HUES48 (cell line): Measurements from ENCODE around the gene MBP.

Experiments
- H3K27ac ChIP-seq: one replicate; pipeline ENCODE4 v1.7.0; 2013; ENCODE audit warnings: low read depth, low read length, inconsistent platforms
- H3K27me3 ChIP-seq: 2 replicates; pipeline ENCODE4 v1.6.1; 2013; ENCODE audit warnings: mild to moderate bottlenecking, low read length; ENCODE audit not compliant: control insufficient read depth, insufficient read depth
- H3K36me3 ChIP-seq: 2 replicates; pipeline ENCODE4 v1.6.1; 2013; ENCODE audit warnings: low read length; ENCODE audit not compliant: control insufficient read depth, insufficient read depth
- H3K4me1 ChIP-seq: 2 replicates; pipeline ENCODE4 v1.6.1; 2013; ENCODE audit warnings: mild to moderate bottlenecking, low read length; ENCODE audit not compliant: control insufficient read depth, insufficient read depth
- H3K4me3 ChIP-seq: 2 replicates; pipeline ENCODE4 v1.5.1; 2013; ENCODE audit warnings: mild to moderate bottlenecking, low read depth, low read length
- H3K9ac ChIP-seq: 2 replicates; pipeline ENCODE4 v1.6.1; 2013; ENCODE audit warnings: mild to moderate bottlenecking, low read depth, low read length, moderate library complexity
- H3K9me3 ChIP-seq: 2 replicates; pipeline ENCODE4 v1.6.1; 2013; ENCODE audit warnings: low read length; ENCODE audit not compliant: control insufficient read depth, insufficient read depth

The MBP gene

GRCh38 chr18:77111951-77112746 lies 20.4 kb downstream of the MBP start:
- Histone ChIP-seq H3K4me3 (no peak overlapping the region), H3K4me1 (peaks cover 9% of the 10 kb centered on the region; the same call in 1 of the 2 replicates), H3K27me3 (no peaks in the 10 kb centered on the region)

GRCh38 chr18:77111449-77111848 lies 21.1 kb downstream of the MBP start:
- Histone ChIP-seq H3K27me3 (no peaks in the 10 kb centered on the region), H3K9me3 (no peaks in the 10 kb centered on the region), H3K9ac (no peak overlapping the region), H3K36me3 (no peaks in the 10 kb centered on the region), H3K4me3 (no peak overlapping the region), H3K4me1 (peaks cover 9% of the 10 kb centered on the region; the same call in 1 of the 2 replicates), H3K27ac (no peak overlapping the region)

More at GRCh38 chr18:77111951-77112746, 20.4 kb downstream of the MBP start:
- Histone ChIP-seq H3K9me3 (no peaks in the 10 kb centered on the region), H3K27ac (no peak overlapping the region), H3K9ac (no peak overlapping the region), H3K36me3 (no peaks in the 10 kb centered on the region)

DNA sequence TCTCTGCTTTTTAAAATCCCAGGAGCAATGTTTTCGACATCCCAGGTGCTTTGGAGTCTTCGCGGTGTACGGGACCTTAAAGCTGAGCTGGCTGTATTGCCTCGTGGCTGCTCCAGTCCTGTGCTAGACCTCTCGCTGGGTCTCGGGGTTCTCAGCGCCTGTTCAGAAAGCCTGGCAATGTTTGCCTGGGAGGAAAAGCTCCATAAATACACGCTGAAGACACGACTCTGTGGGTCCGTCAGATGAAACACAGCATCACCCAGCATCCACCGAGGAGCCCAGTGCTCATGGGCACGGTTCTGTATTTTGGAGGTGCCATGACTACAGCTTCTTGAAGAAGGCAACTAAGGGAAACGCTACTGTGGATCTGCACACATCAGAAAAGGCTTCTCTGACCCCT lies 21.6 kb downstream of the MBP start:
- H3K4me1 ChIP-seq: peaks cover 9% of the 10 kb centered on the region; the same call in 1 of the 2 replicates
- no peaks in the 10 kb centered on the region for H3K27me3 ChIP-seq
- no peak overlapping the region for H3K27ac ChIP-seq
- H3K36me3 ChIP-seq: no peaks in the 10 kb centered on the region
- H3K9ac ChIP-seq: no peak overlapping the region
- no peak overlapping the region for H3K4me3 ChIP-seq
- H3K9me3 ChIP-seq: no peaks in the 10 kb centered on the region

DNA sequence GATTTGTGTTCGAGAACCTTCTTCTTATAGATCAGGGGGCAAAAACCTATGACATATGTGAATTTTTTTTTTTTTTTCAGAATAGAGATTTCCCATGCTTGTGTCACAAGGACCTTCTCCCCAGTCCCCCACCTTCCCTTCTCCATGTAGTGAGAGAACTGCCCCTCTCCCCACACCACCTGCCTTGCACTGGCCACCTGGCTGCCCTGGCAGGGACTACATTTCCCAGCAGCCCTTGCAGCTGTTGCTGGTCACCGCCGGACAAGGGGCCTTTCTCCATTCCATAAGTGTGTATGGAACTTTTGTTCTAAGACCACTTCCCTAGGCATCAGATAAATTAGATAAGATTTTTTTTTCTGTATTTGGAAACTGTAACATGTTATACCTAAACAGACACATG lies 22.2 kb downstream of the MBP start:
- Histone ChIP-seq H3K36me3 (no peaks in the 10 kb centered on the region), H3K9me3 (no peaks in the 10 kb centered on the region), H3K4me1 (peaks cover 9% of the 10 kb centered on the region; the same call in 1 of the 2 replicates), H3K4me3 (no peak overlapping the region), H3K9ac (no peak overlapping the region), H3K27me3 (no peaks in the 10 kb centered on the region), H3K27ac (no peak overlapping the region)

DNA sequence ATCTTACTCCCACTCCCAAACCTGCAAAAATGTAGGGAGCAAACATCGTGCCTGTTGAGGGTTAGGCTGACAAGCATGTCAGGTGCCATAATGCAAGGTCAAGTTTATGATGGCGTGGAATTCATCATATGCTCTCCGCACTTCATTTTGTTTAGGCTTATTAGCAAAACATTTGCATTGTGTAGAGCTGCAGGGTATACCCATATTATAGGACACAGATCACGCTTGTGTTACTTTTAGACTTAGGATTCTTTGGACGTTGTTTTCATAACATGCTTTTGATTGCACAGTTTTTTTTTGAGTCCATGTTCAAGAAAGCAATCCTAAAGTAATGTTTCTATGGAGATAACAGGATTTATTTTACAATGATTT lies 22.9 kb downstream of the MBP start:
- Histone ChIP-seq H3K27me3 (no peaks in the 10 kb centered on the region), H3K4me1 (peaks cover 9% of the 10 kb centered on the region; the same call in 1 of the 2 replicates), H3K9ac (no peak overlapping the region), H3K36me3 (no peaks in the 10 kb centered on the region), H3K4me3 (no peak overlapping the region), H3K9me3 (no peaks in the 10 kb centered on the region), H3K27ac (no peak overlapping the region)

GRCh38 chr18:77108821-77109647 lies 23.5 kb downstream of the MBP start:
- Histone ChIP-seq H3K27me3 (no peaks in the 10 kb centered on the region), H3K9me3 (no peaks in the 10 kb centered on the region), H3K27ac (no peak overlapping the region), H3K4me1 (peaks cover 3% of the 10 kb centered on the region; the same call in 1 of the 2 replicates), H3K4me3 (no peak overlapping the region), H3K9ac (no peak overlapping the region), H3K36me3 (no peaks in the 10 kb centered on the region)

GRCh38 chr18:77108001-77108692 lies 24.4 kb downstream of the MBP start:
- Histone ChIP-seq H3K4me1 (no peaks in the 10 kb centered on the region), H3K27ac (no peak overlapping the region), H3K4me3 (no peak overlapping the region), H3K9ac (no peak overlapping the region), H3K36me3 (no peaks in the 10 kb centered on the region), H3K27me3 (no peaks in the 10 kb centered on the region), H3K9me3 (no peaks in the 10 kb centered on the region)

GRCh38 chr18:77107292-77107691 lies 25.3 kb downstream of the MBP start:
- Histone ChIP-seq H3K27ac (no peak overlapping the region), H3K9ac (no peak overlapping the region), H3K36me3 (no peaks in the 10 kb centered on the region; the same call in 1 of the 2 replicates), H3K4me3 (no peak overlapping the region), H3K9me3 (no peaks in the 10 kb centered on the region), H3K4me1 (peaks cover 6% of the 10 kb centered on the region), H3K27me3 (no peaks in the 10 kb centered on the region)

DNA sequence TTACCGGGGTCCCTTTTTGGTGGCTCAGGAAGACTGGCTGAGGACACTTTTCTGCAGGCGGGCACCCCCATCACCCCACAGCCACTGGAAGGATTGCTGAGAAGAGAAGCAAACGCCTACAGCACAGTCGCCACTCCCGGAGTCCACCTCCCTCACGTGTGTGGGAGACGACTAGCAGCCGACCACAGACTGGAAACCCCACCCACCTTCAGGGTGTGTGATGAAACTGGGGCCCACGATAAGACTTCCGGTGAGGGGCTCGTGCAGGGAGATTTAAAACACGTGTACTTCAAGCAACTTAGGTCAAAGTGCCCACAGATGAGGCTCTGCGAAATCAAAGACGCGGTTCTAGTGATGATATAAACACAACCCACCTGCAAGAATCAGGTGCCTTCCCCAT lies 26.3 kb downstream of the MBP start:
- Histone ChIP-seq H3K4me1 (peaks cover 15% of the 10 kb centered on the region), H3K9me3 (no peaks in the 10 kb centered on the region), H3K9ac (no peak overlapping the region), H3K27me3 (no peaks in the 10 kb centered on the region), H3K4me3 (no peak overlapping the region), H3K36me3 (no peaks in the 10 kb centered on the region; the same call in 1 of the 2 replicates), H3K27ac (no peak overlapping the region)

DNA sequence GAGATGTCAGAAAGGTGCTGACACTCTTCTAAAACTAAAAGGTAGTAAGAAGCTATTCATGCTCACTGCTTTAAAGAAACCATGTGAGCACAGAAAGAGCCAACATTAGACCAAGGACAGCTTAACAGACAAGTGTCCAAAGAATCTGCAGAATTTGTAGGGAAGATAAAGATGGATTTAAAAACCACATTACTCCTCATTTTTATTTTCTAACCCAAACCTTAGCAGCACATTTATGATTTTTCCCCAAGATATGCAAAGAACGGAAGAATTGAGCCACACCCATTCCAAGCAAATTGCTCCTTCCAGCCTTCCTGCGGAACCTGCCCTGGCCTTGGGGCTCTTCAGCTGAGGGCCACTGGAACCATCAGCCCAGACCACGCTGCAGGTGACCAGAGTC lies 26.9 kb downstream of the MBP start:
- peaks cover 16% of the 10 kb centered on the region for H3K4me1 ChIP-seq
- no peaks in the 10 kb centered on the region for H3K9me3 ChIP-seq
- no peak overlapping the region for H3K9ac ChIP-seq
- H3K27me3 ChIP-seq: no peaks in the 10 kb centered on the region
- H3K36me3 ChIP-seq: no peaks in the 10 kb centered on the region; the same call in 1 of the 2 replicates
- H3K4me3 ChIP-seq: no peak overlapping the region
- no peak overlapping the region for H3K27ac ChIP-seq
